HG03066 (cell line): ENCODE results near the gene RFXAP.
"Not testable (repeated sequence)": the region's sequence is repeated elsewhere in the genome, so short reads cannot be mapped to it uniquely, and the experiment has no call there.

Experiments
- ATAC-seq: cut with Tn5 transposase; IDR thresholded peaks from one replicate; pipeline ENCODE4 v1.9.1; 2021; ENCODE audit warnings: low read depth; ENCODE audit not compliant: unreplicated experiment

The RFXAP gene, protein sequence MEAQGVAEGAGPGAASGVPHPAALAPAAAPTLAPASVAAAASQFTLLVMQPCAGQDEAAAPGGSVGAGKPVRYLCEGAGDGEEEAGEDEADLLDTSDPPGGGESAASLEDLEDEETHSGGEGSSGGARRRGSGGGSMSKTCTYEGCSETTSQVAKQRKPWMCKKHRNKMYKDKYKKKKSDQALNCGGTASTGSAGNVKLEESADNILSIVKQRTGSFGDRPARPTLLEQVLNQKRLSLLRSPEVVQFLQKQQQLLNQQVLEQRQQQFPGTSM

GRCh38 chr13:36818804-36819738 lies at the start of gene RFXAP:
RFXAP (plus strand) TSS chr13:36819222; CDS start chr13:36819358, 136 bp downstream.
- ATAC-seq, result peak; percentile 79

DNA sequence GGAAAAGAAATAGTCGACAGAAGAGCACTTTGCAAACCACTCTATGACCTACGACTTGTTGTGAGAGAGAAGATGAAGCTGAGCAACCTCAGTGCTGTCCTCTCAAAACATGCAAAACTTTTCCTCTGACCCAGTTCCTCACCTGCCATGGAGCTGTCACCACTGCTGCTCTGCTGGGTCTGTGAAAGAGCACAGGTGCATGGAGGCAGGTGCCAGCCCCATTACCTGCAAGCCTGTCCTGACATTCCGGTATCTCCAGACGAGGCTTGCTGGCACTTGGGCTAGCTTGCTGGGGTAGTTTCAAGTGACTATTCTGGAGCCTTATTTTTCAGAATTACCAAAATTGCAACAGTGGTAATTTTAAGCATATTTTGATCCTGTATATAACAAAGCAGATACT lies 49.5 kb upstream of the RFXAP start:
- ATAC-seq, result no peak

- ATAC-seq, result no peak
These were observed 48.3 kb upstream of the RFXAP start for GRCh38 chr13:36770741-36771140.

- ATAC-seq, result no peak
These were observed 46.2 kb upstream of the RFXAP start for GRCh38 chr13:36772853-36773252.

- no peak for ATAC-seq
These were observed 44.1 kb upstream of the RFXAP start for GRCh38 chr13:36774931-36775330.

DNA sequence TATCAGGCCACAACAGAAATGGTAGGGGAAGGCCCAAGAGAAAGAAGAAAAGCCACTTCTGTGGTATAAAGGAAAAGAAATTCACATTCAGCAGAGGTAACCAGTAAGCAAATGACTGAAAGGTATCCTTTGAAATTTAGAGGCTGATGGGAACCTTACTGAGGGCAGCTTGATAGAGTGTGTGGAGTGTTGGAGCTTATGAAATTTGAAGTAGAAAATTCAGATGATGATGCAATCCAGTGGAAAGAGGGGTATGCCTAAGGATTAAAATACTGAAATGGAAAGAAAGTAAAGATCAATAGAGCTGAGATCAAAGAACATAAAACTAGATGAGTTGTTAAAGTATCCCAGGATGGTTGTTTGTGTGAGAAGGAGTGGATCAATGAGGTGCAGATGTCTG lies 42.8 kb upstream of the RFXAP start:
- no peak for ATAC-seq

DNA sequence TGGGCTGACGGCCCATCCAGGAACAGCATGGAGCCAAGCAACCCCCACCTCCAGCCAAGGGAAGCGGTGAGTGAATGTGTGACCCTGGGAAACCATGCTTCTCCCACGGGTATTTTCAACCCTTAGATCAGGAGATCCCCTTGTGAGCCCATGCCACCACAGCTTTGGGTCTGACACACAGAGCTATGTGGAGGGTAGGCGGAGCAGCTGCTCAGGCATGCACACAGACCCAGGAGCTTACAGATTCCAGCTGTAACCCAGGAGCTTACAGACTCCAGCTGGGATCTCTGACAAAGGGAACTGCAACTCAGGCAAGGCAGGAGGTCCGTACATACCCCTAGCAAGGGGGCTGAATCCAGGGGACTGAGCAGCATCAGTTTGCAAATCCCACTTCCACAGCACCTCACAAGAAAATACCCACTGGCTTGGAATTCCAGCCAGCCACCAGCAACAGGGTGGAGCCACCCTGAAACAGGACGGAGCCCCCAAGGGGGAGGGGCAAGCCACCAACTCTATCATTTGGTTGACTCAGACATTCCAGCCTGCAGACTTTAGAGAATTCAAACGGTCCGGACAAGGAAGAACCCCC lies 40.8 kb upstream of the RFXAP start:
- no peak for ATAC-seq

- ATAC-seq, result no peak
These were observed 35.1 kb upstream of the RFXAP start for GRCh38 chr13:36783890-36784289.

DNA sequence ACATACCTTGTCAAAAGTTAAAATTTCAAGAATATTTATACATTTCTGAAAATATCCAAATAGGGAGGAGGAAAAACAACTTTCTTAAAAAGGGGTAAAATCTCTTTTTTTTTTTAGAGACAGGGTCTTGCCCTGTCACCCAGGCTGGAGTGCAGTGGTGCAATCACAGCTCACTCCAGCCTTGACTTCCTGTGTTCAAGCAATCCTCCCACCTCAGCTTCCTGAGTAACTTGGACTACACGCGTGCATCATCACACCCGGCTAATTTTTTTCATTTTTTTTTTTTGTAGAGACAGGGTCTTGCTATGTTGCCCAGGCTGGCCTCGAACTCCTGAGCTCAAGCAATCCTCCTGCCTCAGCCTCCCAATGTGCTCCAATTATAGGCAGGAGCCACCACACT lies 32.8 kb upstream of the RFXAP start:
- not testable (repeated sequence) for ATAC-seq

DNA sequence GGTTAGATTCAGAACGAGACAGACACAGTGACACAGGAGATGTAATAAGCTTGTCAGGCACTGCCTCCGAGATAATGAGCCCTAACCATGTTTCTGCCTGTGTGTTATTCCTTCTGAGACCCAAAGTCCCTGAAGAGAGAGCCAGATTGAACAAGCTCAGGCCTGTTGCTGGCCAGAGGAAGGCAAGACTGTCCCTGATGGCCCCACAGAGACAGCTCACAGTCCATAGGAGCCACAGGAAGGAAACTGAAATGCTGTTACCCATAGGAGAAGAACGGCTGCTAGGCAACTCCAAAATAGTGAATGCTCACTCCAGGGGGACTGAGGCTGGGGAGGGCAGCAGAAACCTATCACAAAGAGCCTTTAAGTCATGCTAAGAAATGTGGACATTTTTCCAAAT lies 31.8 kb upstream of the RFXAP start:
- ATAC-seq, result no peak

- no peak for ATAC-seq
These were observed 30.7 kb upstream of the RFXAP start for GRCh38 chr13:36788276-36788675.

DNA sequence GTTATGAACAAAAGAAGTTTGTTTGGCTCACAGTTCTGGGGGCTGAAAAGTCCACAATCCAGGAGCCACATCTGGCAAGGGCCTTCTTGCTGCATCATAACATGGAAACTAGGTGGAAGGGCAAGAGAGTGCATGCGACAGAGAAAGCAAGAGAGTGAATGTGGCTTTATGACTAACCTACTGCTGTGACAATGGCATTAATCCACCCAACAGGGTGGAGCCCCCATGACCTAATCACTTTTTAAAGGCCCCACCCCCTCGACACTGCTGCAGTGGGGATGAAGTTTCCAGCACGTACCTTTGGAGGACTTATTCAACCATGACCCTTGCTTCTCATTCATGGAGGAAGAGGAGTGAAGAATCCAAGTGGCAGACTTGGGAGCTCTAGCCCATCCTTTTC lies 30.0 kb upstream of the RFXAP start:
- ATAC-seq, result no peak

DNA sequence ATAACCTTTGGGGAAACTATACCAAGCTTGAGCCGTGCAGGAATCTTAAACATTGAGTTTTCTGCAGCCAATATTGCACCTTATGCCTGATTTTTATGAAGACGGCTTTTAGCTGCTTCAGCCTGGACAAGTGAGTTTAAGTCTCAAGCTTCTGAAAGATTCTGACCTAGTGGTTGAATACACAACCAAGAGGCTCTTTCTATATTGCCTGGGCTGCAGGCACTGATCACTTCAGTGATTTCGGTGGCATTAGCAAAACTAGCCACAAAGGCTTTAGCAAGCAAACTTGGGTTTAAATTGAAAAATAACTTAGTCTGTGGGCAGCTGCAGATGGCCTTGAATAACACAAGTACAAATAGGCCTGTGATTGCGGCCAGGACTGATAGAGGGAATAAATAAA lies 29.3 kb upstream of the RFXAP start:
- ATAC-seq, result no peak

GRCh38 chr13:36794706-36795105 lies 24.3 kb upstream of the RFXAP start:
- ATAC-seq, result no peak

- ATAC-seq, result no peak
These were observed 23.6 kb upstream of the RFXAP start for GRCh38 chr13:36795463-36795862.

GRCh38 chr13:36796052-36796451 lies 23.0 kb upstream of the RFXAP start:
- no peak for ATAC-seq

DNA sequence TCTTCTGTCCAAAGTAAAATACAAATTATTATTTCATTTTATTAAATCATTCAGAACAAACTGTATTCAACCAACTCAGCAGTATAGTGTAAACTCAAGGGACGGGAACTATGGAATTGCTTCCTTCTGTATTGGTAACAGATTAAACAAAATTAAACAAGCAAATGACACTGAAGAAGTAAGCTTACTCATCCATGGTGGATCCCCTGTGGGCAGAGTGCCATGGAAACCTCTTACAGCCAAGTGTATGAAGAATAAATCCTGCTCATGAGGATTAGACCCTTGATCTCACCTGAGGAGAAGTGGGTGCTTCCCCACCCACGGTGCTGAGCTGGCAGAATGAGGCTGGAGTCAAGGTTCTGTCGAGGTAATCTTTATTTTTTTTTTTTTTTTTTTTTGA lies 18.0 kb upstream of the RFXAP start:
- no peak for ATAC-seq

DNA sequence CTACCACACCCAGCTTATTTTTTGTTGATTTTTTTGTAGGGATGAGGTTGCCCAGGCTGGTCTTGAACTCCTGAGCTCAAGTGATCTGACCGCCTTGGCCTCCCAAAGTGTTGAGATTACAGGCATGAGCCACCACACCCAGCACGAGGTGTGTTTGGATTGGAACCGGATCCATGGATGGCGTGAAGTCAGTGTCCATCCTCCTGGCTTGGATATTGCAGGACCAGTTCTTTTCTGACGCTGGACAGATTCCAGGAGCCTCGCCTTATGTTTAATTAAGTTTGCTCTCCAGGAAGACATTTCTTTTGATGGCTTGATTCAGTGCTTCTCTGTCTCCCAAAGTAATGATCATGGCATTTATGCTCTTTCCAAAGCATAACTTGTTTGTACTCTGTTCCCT lies 14.4 kb upstream of the RFXAP start:
- no peak for ATAC-seq

- ATAC-seq, result no peak
These were observed 12.9 kb upstream of the RFXAP start for GRCh38 chr13:36806102-36806501.

DNA sequence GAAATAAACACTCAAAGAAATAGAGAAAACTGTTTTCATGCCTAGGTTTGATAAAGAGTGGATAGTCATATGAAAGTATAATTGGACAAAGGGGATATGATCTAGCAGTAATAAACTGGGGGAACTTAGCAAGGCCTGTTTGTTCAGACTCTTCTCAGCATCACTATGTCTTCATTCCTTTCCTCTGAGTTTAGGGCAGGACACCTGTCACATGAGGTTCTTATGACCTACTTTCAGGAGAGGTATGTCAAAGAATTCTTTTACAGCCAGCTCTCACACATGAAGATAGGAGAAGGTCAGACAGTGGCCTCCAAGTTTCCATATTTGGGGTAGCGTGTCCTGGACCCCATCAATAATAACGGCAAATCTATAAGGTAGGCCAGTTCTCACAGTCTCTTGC lies 11.4 kb upstream of the RFXAP start:
- ATAC-seq, result no peak

DNA sequence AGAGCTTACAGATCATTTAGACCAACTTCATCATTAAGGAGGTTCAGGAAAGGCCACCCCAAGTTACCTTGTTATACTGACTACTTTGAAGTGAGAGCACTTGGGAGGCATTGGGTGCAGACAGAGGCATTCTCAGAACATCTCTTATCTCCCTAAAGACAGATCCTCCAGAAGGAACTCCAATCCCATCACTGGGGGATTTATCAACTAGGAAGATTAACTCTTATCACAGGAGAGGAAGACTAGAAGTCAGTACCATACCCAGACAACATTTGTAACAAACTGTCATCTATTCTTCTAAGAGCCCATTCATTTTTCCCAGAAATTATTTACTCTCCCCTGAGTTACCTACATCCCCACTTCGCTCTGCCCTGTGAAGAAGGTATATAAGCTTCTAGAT lies 5.8 kb upstream of the RFXAP start:
- no peak for ATAC-seq

- ATAC-seq, result no peak
These were observed 4.6 kb upstream of the RFXAP start for GRCh38 chr13:36814465-36814864.
